ENCODE data around the gene CAV2. TPM values are rescaled to one million over a fixed set of nuclear protein-coding genes. Genes with fewer than 3 reads are reported as not detected.

Gene CAV2
- total RNA-seq, 1 donor from 2014 or later = 239 TPM

- intact Hi-C loops (cut with DNase I) = no loop called here
- DNase-seq (ENCODE audit: missing footprints) = no peak
- ATAC-seq = no peak
These were observed 55.4 kb downstream of the CAV2 start for GRCh38 chr7:116554911-116555310.

GRCh38 chr7:116557066-116557585 is 57.6 kb downstream of the CAV2 start:
- DNase-seq (ENCODE audit: missing footprints) (no peak), ATAC-seq (no peak)
- intact Hi-C loops (cut with DNase I) = no loop called here

GRCh38 chr7:116557901-116558300 is 58.4 kb downstream of the CAV2 start:
- ATAC-seq = no peak
- intact Hi-C loops (cut with DNase I) = no loop called here
- DNase-seq (ENCODE audit: missing footprints) = no peak

Other genes starting within 250 kb of the CAV2 start
- gene CAV1, start 25.3 kb downstream of the CAV2 start, total RNA-seq = 387 TPM
- gene MET, start 172.5 kb downstream of the CAV2 start, total RNA-seq = 15.9 TPM